Bone marrow (tissue), 2 donors: ENCODE data around the gene RAE1.

ENCODE experiments used
- DNase-seq, 2 donors: peaks; one replicate each; lab custom pipeline; 2025; lab: John Stamatoyannopoulos, UW

Gene RAE1, protein sequence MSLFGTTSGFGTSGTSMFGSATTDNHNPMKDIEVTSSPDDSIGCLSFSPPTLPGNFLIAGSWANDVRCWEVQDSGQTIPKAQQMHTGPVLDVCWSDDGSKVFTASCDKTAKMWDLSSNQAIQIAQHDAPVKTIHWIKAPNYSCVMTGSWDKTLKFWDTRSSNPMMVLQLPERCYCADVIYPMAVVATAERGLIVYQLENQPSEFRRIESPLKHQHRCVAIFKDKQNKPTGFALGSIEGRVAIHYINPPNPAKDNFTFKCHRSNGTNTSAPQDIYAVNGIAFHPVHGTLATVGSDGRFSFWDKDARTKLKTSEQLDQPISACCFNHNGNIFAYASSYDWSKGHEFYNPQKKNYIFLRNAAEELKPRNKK

DNA sequence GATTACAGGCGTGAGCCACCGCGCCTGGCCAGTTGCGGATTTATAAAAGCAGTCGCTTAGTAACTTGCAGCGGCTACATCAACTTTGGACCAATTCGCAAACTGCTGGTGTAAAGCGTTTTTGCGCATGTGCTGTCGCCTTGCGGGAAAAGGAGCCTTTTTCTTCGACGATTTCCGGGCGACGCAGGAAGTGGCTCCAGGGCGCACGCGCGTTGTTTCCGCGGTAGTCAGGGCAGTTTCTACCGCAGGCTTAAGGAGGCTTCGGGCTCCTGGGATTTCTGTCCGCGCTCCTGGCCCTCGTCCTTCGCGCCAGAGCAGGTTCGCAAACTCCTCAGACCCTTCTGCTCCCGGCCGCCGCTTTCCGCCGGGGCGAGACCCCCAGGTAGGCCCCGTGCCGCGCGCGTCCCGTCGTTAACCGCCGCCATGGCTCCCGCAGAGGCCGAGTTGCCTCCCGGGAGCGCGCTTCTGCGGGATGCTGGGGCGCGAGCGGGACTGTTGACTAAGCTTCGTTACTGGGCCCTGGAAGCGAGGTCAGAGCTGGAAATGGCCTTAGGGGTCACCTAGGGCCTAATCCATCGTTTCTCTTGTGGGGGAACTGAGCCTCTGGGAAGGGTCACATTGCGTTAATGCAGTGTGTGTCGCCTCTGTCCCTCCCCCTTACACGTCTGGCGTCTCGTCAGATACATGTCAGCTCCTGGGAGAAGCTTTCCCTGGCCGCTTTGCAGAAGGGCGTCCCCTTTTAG lies at the start of gene RAE1:
Gene RAE1, plus strand, starts transcription at position 214 of the 742 bp plus-strand sequence. CDS start 2,784 bp downstream, outside the sequence.
- DNase-seq: peak; percentile 82 to 86

DNA sequence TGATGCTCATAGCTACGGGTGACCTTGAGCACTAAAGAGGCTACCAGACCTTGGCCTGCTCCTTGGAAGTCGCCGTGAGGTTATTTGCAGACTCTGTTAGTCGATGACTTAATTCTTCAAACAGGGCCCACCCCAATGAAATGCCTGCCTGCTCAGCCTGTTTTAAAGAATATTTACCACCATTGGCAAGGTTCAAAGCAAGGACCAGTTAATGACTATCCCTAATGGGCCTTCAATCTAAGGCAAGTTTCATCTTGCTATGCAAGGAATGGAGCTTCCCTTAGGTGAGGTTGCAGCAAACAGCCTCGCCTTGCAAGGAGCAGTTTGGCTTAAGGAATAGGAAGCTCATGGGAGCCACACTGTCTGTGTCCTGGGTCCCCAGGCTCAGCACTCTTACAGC lies 44.3 kb upstream of the RAE1 start:
- DNase-seq: no peak

DNA sequence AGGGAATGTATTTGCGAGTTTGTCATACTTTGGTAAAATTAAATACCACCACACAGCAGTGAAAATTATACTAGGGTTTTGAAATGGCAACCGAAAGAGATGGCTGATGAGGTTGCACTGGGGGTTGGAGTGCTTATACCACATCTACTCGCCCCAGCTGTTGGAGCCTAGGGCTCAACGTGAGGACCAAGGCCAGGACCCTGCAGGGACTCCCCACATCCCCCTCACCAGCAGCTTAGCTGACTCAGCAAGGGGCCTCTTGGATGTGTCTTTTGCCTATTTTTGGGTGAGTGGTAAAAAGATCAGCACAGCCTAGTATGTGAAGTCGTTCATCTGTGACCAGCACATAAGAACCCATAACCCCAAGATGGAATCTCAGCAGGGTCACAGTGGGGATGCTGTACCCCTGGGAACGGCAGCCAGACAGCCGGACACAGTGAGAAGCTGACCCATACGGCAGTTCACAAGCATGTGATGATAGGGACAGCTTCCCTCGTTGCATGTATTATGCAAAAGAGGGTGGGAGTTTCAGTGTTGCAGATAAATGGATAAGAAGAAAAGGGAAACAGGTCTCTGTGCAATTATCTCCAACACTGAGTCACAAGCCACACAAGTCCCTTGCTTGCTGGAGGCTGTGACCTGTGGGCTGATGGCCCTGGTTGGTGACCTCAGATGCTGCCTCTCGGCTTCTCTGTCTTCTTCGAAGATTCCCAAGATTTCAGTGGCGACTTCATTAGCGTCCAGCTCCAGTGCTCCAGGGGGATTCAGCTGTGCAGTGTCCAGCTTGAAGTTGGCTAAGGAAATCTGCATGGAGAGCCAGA lies 42.4 kb upstream of the RAE1 start:
- DNase-seq: no peak

DNA sequence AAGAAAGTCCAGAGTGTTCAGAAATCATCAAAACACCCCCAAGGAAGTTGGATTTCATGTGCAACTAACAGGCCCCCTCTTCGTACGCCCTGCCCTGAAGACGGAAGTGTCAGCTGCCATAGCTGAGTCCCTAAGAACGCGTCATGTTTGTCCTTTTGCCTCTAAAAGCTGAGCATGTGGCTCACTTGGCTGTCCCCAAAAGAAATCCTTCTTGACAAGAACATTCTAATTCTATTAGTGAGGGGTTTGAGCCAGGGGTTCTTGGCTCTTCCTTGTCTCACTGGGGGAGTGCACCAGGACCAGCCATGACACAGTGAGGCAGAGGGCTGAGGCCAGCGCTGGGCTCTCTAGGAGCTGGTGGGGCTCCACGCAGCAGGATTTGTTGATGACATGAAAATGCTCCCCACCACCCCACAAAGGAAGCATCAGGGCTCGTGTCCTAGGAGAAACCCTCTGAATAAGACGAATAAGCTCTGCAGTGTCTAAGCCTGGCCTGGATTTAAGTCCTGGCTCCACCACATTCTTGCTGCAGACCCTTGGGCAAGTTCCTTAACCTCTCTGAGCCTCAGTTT lies 41.4 kb upstream of the RAE1 start:
- DNase-seq: no peak

DNA sequence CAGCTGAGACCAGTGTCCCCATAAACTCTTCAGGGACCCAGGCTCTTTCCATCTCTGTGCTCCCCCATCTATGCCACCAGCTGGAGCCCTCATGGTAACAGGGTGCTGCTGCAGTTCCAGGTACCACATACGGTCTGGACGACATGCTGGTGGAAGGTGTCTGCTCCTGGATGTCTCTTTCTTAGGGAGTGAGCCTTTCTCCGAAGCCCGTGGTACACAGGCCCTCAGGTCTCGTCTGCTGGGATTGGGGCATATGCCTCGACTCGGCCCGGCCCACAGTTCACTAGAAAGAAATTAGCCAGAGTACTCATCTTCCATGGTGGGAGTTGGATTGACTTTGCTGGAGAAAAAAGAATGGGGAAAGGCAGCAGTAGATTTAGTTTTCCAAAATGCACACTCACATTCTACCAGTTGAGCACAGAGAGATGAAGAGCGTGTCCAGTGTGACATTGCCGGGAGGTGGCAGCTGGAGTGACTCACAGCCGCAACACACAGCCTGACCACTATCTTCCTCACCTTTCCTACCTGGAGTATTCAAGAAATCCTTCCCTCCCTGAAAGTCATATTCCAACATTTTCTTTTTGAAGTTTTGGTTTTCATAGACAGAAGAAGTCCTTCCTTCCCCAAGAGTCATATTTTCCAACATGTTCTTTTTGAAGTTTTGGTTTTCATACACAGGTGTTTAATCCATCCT lies 40.1 kb upstream of the RAE1 start:
- no peak for DNase-seq

DNA sequence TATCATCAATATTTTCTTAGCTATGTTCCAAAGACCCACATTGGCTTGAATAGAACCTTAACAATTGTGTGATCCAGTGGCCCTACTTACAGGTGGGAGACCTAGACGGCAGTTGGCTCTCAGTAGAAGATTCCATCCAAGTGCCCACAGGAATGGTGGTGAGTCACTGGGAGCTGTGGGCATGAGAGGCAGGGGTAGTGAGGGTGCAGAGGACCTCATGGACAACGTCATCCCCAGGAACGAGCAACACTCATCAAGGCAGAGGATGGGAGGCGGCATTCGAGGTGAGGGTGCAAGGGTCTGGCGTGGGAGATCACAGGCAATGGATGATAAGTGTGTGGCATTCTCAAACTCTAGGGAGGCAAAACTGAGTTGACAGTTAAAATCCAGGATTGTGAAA lies 38.9 kb upstream of the RAE1 start:
- no peak for DNase-seq

DNA sequence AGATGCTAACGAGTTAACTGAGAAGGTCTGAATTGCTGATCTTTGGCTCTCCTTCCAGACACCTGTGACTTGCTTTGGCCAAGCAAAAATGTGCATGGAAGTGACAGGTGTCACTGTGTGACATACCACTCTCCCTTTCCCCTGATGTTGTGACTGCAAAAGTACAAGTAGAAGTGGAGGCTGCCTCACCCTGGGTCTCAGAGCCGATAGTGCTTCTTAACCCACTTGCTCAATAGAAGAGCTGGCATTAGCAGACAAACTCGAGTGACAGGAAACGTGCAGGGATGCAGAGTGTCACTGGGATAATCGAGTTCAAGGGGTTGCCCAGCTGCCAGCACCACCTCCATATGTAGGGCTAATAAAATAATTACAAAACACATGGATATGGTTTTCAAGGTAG lies 37.8 kb upstream of the RAE1 start:
- no peak for DNase-seq

DNA sequence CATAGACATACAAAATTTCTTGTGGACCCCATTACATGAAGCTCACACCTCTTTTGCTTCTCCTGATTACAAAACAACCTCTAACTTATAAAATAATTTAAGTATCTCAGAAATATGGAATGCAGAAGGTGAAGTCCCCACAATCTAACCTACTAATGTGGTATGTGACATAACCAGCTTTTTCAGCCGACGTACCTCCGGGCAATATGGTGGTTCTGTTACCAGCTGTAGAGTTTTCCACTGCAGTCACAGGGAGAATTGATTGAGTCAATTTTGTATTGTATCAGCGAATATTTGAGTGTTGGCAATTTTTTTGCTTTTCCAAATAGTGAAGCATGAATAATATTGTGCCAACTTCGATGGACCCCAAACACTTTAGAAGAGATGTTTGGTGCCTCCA lies 37.1 kb upstream of the RAE1 start:
- no peak for DNase-seq

DNA sequence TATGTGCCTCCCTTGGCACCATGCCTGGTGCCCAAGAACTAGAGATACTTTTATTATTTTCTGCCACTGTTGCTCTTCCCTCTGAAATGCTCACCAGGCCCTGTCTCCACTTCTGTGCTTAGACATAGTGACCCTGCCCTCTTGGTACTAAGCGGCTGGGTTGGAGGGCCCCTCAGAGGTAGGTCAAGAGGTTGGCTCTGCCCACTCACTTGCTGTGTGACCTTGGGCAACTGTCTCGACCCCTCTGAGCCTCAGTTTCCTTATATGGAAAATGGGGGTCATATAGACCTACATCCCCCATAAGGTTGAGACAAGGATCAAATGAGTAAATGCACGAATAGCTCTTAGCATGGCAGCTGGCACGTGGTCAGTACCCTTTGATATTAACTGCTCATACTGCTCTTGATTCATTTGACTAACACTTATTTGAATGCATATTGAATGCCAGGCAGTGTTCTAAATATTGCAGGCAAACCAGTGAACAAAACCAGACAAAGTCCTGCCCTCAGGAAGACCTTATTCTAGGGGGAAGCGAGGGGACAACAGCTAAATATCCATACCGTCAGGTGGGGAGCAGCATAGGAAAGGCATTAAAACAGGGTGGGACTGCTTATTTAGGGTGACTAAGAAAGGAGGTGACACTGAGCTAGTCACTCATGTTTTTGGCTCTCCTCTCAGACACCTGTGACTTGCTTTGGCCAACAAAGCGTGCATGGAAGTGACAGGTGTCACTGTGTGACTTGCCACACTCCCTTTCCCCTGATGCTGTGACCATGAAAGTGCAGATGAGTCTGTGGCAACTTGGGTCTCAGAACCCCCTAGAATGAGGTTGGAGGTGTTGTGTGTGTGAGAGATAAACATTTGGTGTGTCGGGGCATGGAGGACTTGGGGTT lies 35.7 kb upstream of the RAE1 start:
- DNase-seq: no peak

DNA sequence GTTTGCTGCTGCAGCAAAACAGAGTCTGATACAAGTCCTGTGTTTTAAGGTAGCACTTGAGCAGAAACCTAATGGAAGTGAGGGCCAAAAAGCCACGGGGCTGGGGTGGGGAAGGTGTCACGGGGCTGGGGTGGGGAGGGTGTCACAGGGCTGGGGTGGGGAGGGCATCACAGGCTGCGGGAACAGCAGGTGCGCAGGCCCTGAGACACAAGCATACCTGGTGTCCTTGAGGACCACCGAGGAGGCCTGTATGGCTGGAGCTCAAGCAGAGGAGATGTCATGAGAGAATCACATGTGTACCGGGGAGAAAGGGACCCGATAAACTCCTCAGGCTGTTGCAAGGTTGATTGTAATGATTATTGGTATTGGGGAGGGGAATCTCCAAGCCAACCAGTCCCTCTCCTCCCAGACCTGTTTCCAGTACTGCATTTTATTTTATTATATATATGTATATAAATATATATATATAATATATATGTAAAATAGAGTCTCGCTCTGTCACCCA lies 35.0 kb upstream of the RAE1 start:
- DNase-seq: no peak

DNA sequence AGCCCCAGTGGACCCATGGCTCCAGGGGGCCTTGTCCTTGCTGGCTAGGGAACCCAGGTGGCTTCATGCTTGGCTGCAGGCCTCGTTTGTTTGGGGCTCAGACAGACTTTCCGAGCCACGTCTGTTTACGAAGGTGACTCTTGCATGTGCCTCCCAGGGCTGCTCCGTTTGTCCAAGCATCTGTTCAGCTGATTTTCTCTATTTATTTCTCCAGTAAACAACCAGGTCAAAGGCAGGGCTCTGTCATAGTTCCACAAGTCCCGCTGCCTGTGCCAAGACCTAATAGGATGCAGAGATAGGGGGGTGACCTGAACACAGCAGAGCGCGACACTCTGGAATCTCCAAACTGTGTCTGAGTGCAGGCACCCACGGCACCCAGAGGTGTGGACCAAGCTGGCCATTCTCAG lies 34.3 kb upstream of the RAE1 start:
- no peak for DNase-seq

DNA sequence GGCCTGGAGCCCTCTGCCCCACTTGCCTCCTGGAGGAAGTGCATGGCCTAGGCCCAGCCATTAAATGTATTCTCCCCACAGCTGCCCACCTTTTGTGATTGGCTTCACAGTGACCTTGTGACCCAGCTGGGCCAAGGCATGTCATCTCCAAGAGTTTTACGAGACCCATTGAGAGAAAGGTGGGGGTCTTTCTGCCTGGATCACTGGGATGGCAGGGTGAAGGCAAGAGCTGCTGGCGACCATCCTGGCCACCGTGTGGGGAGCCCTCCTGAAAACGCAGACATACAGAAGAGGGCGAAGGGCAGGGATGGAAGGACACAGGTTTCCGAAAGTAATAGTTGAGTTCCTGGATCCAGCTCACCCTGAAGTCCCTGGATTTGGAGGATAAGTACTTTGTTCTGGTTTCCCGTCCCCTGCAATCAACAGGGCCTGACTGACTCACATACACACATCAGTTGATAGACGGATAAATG lies 33.7 kb upstream of the RAE1 start:
- DNase-seq: no peak

DNA sequence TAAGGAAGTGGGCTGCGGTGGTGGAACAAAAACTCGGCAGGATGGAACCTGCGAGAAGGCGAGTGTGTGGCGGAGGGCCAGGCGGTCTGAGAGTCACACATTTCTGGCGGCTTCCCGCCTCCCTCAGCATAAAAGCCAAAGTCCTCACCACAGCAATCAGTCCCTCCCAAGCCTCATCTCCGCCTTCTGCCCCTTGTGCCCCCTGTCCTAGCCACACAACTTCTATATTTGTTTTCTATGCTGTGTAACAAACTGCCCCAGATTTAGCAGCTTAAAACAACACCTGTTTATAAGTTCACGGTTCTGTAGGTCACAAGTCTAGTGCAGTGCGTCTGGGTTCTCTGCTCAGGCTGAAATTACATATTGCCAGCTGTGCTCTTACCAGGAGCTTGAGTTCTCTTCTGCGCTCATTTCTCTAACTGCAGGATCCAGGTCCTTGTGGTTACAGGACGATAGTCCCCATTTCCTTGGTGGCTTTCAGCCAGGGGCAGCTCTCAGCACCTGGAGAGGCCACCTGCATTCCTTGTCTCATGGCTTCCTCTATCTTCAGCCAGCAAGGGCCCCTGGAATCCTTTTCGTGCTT lies 33.2 kb upstream of the RAE1 start:
- no peak for DNase-seq

DNA sequence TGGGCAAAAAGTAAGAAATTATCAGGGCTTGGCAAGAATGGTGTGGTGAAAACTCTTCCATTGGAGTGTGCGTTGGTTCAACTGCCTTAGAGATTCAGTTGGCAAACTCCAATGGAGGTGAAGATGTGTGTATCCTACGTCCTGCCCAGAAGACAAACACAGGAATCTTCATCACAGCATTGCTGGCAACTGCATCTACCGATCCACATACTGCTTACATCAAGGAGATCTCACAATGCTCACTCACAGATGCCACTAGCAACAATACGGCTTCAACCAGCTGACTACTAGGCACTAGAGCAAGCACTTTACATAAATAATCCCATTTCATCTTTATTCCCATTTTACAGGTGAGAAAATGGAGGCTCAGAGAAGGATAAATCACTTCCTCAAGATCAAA lies 31.5 kb upstream of the RAE1 start:
- no peak for DNase-seq

DNA sequence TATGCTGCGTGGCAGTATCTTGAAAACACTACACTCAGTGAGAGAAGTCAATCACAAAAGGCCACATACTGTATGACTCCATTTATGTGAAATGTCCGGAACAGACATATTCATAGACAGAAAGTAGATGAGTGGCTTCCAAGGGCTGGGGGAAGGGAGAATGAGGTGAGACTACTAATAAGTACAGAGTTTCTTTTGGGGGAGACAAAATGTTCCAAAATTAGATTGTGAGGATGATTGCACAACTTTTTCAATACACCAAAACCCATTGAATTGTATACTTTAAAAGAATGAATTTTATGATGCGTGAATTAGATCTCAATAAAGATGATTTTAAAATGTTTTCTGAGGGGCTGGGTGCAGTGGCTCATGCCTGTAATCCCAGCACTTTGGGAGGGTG lies 30.7 kb upstream of the RAE1 start:
- no peak for DNase-seq

DNA sequence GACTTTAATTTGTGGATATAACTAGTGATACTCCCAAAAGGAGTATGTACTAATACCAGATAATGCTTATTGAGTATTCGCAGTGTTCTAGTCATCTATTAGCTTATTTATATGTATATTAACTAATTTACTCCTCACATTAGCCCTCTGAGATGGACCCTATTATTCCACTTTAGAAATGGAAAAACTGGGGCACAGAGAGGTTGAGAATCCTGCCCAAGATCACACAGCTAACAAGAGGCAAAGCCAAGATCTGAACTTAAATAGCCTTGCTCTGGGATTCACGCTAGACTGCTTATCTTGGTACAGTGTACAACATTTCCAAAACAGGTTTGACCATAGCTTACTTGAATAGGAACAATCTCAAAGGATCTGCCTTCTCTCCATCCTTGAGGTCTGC lies 29.9 kb upstream of the RAE1 start:
- no peak for DNase-seq

DNA sequence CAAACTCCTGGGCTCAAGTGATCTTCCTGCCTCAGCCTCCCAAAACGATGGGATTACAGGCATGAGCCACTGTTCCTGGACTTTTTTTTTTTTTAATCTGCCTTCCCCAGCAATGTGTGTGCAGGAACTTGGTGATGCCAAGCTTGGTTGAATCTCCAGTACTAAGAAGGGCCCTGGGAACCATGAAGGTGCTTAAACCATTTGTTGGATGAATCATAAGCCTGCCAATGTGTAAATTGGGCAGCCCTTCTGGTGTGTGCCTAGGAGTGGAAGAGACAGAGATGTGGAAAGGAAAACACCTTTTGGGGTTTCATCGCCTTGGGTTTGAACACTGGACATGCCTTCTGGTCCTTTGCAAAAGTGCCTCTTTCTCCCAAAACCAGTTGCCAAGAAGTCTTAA lies 28.6 kb upstream of the RAE1 start:
- no peak for DNase-seq

DNA sequence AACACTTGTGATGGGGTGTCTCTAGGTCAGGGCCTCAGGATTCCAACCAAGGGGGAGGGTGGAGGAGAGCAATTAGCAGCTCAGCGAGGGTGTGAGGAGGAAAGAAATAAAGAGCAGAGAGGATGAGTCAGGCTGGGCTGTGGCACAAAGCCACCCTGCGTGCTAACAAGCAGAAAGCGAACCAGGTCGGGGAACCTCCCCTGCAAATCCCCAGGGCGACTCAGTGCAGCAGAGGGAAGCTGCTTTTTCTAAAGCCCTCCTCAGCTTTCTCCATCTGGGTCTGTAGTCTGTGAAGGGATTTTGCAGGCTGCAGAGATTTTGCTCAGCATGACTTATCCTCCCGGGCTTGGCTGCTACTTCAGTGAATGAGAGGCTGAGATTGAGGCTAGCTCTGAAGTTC lies 28.0 kb upstream of the RAE1 start:
- DNase-seq: no peak

DNA sequence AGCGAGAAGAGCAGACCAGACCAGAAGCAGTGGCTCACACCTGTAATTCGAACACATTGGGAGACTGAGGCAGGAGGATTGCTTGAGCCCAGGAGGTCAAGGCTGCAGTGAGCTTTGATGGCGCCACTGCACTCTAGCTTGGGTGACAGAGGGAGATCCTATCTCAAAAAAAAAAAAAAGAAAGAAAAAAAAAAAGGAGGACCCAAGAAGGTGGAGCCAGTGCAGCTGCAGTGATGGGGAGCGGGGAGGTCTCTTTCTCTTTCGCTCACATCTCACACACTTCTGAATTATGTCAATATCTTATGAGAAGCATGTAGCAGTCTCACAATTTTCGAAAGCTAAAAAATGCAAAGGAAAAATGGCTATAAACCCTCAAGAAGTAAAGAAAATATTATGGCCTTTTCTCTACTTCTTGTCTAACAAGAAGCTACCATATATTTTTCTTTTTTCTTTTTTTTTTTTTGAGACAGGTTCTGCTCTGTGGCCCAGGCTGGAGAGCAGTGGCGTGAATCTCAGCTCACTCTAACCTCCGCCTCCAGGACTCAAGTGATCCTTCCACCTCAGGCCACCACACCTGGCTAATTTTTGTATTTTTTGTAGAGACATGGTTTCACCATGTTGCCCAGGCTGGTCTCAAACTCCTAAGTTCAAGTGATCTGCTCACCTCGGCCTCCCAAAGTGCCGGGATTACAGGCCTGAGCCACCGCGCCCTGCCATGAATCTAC lies 25.3 kb upstream of the RAE1 start:
- DNase-seq: no peak
